Measurements from ENCODE around the gene GTF3C4. TPM values are rescaled to one million over a fixed set of nuclear protein-coding genes. Genes with fewer than 3 reads are reported as not detected.

Gene GTF3C4
- total RNA-seq, 1 donor from 2014 or later: 21.3 TPM

DNA sequence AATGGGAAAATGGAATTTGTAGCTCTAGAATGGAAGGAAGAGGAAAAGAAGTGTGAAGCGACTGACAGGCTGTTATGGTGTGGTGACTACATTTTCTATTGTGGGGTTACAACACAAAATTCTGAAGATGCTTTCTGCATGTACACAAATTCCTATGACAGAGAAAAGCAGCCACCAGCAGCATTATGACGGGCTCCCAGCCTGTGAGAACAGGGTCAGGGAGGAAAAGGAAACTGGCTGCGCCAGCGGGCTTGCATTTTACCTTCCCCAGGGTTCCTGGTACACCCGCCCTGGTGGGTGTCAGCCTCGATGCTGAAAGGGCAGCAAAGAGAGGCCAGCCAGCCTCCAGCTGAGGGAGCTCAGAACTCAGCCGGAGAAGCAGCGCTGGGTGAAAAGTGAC is 41.5 kb upstream of the GTF3C4 start:
- TF ChIP-seq CTCF (IDR thresholded peaks at IDR 0.05; ENCODE audit: insufficient read depth, low read length, poor library complexity, severe bottlenecking): no peak
- Histone ChIP-seq H3K4me3 (ENCODE audit: low read depth, low read length) (no peak overlapping the region), H3K36me3 (ENCODE audit: control insufficient read depth, insufficient read depth, low read length) (peaks cover 2% of the 10 kb centered on the region), H3K27me3 (ENCODE audit: control insufficient read depth, insufficient read depth, low read length) (no peaks in the 10 kb centered on the region)
- DNase-seq (ENCODE audit: low read depth): no peak

GRCh38 chr9:132630116-132630515 is 40.1 kb upstream of the GTF3C4 start:
- H3K27me3 ChIP-seq (ENCODE audit: control insufficient read depth, insufficient read depth, low read length): no peaks in the 10 kb centered on the region
- H3K4me3 ChIP-seq (ENCODE audit: low read depth, low read length): no peak overlapping the region
- no peak for DNase-seq (ENCODE audit: low read depth)
- TF ChIP-seq CTCF (IDR thresholded peaks at IDR 0.05; ENCODE audit: insufficient read depth, low read length, poor library complexity, severe bottlenecking): no peak
- H3K36me3 ChIP-seq (ENCODE audit: control insufficient read depth, insufficient read depth, low read length): peaks cover 2% of the 10 kb centered on the region

DNA sequence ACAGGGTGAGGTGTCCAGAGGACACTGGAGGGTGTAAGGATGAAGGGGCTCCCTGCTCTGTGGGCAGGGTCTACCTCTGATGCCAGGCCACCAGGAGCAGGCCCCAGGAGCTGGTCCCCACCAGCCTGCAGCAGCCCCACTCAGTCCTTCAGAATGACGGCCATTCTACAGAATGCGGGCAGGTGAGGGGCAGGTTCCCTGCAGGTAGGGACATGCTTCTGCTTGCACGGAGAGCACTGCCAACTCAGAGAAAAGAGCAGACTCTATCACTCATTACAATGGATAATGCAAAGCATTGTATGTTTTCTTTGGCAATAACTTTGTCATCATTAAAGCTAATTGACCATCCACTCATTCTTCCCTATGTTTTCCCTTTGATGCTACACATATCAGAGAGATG is 39.5 kb upstream of the GTF3C4 start:
- Histone ChIP-seq H3K36me3 (ENCODE audit: control insufficient read depth, insufficient read depth, low read length) (peaks cover 2% of the 10 kb centered on the region), H3K27me3 (ENCODE audit: control insufficient read depth, insufficient read depth, low read length) (no peaks in the 10 kb centered on the region), H3K4me3 (ENCODE audit: low read depth, low read length) (no peak overlapping the region)
- no peak for DNase-seq (ENCODE audit: low read depth)
- no peak for TF ChIP-seq CTCF (IDR thresholded peaks at IDR 0.05; ENCODE audit: insufficient read depth, low read length, poor library complexity, severe bottlenecking)

- TF ChIP-seq CTCF (IDR thresholded peaks at IDR 0.05; ENCODE audit: insufficient read depth, low read length, poor library complexity, severe bottlenecking): no peak
- H3K27me3 ChIP-seq (ENCODE audit: control insufficient read depth, insufficient read depth, low read length): no peaks in the 10 kb centered on the region
- peak; percentile 65 for DNase-seq (ENCODE audit: low read depth)
- H3K36me3 ChIP-seq (ENCODE audit: control insufficient read depth, insufficient read depth, low read length): peaks cover 2% of the 10 kb centered on the region
- H3K4me3 ChIP-seq (ENCODE audit: low read depth, low read length): no peak overlapping the region
Measured at GRCh38 chr9:132631280-132631679, 39.0 kb upstream of the GTF3C4 start.

DNA sequence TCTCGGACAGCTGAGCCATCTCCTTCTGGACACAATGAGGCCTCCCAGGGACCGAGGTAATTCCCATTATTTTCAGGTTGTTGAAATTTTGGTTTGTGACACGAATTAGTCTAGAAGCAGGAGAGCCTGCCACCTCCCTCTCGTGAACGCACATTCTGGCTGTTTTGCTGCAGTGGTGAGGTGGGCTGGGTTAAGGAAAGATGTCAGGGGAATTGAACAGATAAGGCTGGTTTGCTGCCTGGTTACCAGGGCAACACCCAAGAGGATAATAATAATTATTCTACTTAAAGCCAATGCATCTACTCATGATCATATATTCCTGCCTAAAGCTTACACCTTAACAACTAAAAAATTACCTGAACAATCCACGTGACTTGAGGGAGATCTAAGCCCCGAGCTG is 38.6 kb upstream of the GTF3C4 start:
- H3K4me3 ChIP-seq (ENCODE audit: low read depth, low read length): no peak overlapping the region
- no peaks in the 10 kb centered on the region for H3K27me3 ChIP-seq (ENCODE audit: control insufficient read depth, insufficient read depth, low read length)
- no peak for TF ChIP-seq CTCF (IDR thresholded peaks at IDR 0.05; ENCODE audit: insufficient read depth, low read length, poor library complexity, severe bottlenecking)
- DNase-seq (ENCODE audit: low read depth): no peak
- H3K36me3 ChIP-seq (ENCODE audit: control insufficient read depth, insufficient read depth, low read length): peaks cover 2% of the 10 kb centered on the region

GRCh38 chr9:132632413-132633129 is 37.7 kb upstream of the GTF3C4 start:
- no peak for TF ChIP-seq CTCF (IDR thresholded peaks at IDR 0.05; ENCODE audit: insufficient read depth, low read length, poor library complexity, severe bottlenecking)
- Histone ChIP-seq H3K4me3 (ENCODE audit: low read depth, low read length) (no peak overlapping the region), H3K36me3 (ENCODE audit: control insufficient read depth, insufficient read depth, low read length) (peaks cover 2% of the 10 kb centered on the region), H3K27me3 (ENCODE audit: control insufficient read depth, insufficient read depth, low read length) (no peaks in the 10 kb centered on the region)
- no peak for DNase-seq (ENCODE audit: low read depth)
